ENCODE measurements around the gene LPP.

DNA sequence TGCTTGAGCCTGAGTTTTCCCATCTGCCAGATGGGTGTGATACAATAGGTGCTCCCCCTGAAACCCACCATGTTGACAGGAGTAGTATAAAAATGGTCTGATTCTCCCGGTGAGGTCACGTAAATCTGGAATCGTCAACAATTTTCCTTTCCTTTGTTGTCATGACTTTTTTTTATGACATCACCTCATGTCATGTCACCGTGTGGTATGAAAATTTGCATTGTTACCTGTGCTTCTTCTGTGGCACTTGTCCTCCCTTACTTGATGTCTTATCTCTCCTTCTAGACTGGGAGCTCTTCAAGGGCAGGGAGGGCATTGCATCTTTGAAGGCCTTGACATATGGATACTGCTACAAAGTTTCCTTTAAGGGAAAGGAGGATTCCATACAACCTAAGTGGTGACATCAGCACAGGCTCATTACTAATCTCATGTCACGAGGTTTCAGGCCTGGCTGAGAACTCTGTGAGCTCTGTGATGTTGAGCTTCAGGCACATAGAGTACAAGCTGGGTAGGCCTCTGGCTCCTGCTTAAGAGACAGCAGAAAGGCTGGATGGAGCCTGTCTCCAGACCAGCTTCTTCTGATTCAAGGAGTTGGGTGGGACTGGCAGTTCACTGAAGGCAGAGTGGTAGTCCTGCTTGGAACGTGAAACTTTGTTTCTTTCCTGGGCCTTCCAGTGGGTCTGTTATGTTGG, 66.3 kb downstream of the LPP start:
- TF ChIP-seq TAF7 (tag; IDR thresholded peaks at IDR 0.05) (no peak), ETV1 (tag; conservative IDR thresholded peaks at IDR 0.05; ENCODE audit: low read depth) (no peak), CHD1 (IDR thresholded peaks at IDR 0.05; ENCODE audit: low read length) (no peak), SMARCA5 (IDR thresholded peaks at IDR 0.05) (no peak), JUNB (CRISPR knock-in tag; conservative IDR thresholded peaks at IDR 0.05) (no peak), KAT8 (IDR thresholded peaks at IDR 0.05; ENCODE audit: low read depth) (no peak)
- TF ChIP-seq, protein P1, sequence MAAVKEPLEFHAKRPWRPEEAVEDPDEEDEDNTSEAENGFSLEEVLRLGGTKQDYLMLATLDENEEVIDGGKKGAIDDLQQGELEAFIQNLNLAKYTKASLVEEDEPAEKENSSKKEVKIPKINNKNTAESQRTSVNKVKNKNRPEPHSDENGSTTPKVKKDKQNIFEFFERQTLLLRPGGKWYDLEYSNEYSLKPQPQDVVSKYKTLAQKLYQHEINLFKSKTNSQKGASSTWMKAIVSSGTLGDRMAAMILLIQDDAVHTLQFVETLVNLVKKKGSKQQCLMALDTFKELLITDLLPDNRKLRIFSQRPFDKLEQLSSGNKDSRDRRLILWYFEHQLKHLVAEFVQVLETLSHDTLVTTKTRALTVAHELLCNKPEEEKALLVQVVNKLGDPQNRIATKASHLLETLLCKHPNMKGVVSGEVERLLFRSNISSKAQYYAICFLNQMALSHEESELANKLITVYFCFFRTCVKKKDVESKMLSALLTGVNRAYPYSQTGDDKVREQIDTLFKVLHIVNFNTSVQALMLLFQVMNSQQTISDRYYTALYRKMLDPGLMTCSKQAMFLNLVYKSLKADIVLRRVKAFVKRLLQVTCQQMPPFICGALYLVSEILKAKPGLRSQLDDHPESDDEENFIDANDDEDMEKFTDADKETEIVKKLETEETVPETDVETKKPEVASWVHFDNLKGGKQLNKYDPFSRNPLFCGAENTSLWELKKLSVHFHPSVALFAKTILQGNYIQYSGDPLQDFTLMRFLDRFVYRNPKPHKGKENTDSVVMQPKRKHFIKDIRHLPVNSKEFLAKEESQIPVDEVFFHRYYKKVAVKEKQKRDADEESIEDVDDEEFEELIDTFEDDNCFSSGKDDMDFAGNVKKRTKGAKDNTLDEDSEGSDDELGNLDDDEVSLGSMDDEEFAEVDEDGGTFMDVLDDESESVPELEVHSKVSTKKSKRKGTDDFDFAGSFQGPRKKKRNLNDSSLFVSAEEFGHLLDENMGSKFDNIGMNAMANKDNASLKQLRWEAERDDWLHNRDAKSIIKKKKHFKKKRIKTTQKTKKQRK (IDR thresholded peaks at IDR 0.05; ENCODE audit: borderline replicate concordance, low read depth, low read length) = no peak
- TF ChIP-seq, protein P2, sequence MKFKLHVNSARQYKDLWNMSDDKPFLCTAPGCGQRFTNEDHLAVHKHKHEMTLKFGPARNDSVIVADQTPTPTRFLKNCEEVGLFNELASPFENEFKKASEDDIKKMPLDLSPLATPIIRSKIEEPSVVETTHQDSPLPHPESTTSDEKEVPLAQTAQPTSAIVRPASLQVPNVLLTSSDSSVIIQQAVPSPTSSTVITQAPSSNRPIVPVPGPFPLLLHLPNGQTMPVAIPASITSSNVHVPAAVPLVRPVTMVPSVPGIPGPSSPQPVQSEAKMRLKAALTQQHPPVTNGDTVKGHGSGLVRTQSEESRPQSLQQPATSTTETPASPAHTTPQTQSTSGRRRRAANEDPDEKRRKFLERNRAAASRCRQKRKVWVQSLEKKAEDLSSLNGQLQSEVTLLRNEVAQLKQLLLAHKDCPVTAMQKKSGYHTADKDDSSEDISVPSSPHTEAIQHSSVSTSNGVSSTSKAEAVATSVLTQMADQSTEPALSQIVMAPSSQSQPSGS (CRISPR knock-in tag; IDR thresholded peaks at IDR 0.05) = no peak
- TF ChIP-seq, protein P3, sequence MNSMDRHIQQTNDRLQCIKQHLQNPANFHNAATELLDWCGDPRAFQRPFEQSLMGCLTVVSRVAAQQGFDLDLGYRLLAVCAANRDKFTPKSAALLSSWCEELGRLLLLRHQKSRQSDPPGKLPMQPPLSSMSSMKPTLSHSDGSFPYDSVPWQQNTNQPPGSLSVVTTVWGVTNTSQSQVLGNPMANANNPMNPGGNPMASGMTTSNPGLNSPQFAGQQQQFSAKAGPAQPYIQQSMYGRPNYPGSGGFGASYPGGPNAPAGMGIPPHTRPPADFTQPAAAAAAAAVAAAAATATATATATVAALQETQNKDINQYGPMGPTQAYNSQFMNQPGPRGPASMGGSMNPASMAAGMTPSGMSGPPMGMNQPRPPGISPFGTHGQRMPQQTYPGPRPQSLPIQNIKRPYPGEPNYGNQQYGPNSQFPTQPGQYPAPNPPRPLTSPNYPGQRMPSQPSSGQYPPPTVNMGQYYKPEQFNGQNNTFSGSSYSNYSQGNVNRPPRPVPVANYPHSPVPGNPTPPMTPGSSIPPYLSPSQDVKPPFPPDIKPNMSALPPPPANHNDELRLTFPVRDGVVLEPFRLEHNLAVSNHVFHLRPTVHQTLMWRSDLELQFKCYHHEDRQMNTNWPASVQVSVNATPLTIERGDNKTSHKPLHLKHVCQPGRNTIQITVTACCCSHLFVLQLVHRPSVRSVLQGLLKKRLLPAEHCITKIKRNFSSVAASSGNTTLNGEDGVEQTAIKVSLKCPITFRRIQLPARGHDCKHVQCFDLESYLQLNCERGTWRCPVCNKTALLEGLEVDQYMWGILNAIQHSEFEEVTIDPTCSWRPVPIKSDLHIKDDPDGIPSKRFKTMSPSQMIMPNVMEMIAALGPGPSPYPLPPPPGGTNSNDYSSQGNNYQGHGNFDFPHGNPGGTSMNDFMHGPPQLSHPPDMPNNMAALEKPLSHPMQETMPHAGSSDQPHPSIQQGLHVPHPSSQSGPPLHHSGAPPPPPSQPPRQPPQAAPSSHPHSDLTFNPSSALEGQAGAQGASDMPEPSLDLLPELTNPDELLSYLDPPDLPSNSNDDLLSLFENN (IDR thresholded peaks at IDR 0.05; ENCODE audit: low read depth in 2 of 2, low read length in 2 of 2) = no peak

Measured in K562 (cell line).